Measurements from ENCODE around the gene DEPP1.

- no peak for TF ChIP-seq CTCF (conservative IDR thresholded peaks at IDR 0.05; ENCODE audit: low read depth in 2 of 2)
- no peak for TF ChIP-seq EZH2 (IDR thresholded peaks at IDR 0.05; ENCODE audit: low read depth, unreplicated experiment)
These were observed 3.9 kb upstream of the DEPP1 start for GRCh38 chr10:44982496-44982895.
